GM21390 (cell line): Measurements from ENCODE around the gene FOSL1.

Experiments
- ATAC-seq: cut with Tn5 transposase; IDR thresholded peaks from one replicate; pipeline ENCODE4 v1.9.1; 2021; ENCODE audit not compliant: unreplicated experiment

The FOSL1 gene

DNA sequence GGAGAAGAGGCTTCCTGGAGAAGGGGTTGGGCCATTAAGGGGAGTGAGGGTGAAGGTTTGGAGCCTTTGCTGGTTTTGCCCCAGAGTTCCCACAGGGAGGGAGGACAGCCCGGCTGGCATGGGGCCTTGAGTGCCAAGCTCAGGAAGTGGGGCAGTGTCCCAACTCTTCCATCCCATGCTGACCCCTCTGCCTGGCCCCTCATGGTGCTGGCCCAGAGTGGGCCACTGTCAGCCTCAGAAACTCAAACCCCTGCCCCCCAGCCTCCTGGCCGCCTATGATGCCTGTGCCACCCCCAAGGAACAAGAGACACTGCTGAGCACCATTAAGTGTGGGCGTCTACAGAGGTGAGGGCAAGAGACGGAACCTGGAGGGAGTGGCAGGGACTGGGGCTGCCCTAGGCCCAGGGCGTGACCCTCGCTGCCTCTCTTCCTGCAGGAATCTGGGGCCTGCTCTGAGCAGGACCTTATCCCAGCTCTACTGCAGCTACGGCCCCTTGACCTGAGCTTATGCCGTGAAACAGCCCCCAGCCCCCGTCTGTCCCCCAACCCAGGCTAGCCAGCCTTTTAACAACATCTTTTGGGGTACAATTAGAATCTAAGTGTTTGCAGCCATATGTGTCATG, 34.5 kb downstream of the FOSL1 start:
- ATAC-seq, result no peak

DNA sequence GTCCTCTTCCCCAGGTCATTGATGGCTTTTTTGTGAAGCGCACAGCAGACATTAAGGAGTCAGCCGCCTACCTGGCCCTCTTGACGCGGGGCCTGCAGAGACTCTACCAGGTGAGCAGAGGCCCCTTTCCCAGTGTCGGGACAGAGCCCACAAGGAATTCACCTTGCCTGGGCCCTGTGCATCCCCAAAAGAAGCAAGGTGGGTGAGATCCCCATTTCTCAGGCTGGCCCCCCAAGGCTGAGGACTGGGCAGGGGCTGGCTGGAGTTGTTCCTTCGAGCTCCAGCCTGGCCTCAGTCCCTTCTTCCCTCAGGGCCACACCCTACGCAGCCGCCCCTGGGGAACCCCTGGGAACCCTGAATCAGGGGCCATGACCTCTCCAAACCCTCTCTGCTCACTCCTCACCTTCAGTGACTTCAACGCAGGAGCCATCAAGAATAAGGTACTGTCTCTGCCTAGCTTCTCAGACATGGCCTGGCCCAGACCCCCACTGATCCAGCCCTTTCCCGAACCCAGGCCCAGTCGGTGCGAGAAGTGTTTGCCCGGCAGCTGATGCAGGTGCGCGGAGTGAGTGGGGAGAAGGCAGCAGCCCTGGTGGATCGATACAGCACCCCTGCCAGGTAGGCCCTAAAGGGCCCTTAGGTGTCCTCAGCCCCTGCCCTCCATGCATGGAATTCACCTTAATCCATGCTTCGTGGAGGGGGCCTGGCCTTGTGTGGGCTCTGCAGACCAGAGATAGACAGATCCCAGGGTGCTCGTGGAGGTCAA, 35.3 kb downstream of the FOSL1 start:
- no peak for ATAC-seq

DNA sequence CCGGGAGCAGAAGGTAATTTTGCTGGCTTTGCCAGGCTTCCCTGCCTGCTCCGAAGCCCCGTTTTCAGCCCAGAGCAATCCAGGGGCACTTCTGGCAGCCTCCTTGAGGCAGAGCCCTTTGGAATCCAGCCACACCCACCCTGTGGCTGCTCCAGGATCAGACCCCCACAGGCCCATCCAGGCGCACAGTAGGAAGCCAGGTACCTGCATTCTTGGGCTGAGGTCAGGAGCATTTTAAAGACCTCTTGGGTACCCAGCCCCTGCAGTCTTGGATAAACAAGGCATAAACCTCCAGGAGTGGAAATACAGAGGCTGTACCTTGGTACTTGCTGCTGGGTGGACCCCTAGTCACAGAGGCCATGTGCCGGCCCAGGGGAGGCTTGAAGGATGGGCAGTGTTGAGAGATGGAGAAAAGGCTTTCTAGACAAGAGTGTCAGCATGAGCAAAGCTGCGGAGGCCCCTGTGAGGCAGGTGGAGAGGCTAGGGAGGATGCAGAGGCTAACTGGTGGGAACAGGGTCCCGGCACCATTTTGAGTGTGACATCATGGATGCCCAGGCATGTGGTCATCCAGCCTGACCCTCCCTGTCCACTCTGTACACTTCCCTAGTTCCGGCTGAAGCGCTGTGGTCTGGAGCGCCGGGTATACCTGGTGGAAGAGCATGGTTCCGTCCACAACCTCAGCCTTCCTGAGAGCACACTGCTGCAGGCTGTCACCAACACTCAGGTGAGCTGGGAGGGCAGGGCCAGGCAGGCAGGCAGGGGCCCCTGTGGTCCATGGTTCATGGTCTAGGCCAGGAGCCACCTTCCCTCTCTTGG, 36.1 kb downstream of the FOSL1 start:
- ATAC-seq, result no peak

DNA sequence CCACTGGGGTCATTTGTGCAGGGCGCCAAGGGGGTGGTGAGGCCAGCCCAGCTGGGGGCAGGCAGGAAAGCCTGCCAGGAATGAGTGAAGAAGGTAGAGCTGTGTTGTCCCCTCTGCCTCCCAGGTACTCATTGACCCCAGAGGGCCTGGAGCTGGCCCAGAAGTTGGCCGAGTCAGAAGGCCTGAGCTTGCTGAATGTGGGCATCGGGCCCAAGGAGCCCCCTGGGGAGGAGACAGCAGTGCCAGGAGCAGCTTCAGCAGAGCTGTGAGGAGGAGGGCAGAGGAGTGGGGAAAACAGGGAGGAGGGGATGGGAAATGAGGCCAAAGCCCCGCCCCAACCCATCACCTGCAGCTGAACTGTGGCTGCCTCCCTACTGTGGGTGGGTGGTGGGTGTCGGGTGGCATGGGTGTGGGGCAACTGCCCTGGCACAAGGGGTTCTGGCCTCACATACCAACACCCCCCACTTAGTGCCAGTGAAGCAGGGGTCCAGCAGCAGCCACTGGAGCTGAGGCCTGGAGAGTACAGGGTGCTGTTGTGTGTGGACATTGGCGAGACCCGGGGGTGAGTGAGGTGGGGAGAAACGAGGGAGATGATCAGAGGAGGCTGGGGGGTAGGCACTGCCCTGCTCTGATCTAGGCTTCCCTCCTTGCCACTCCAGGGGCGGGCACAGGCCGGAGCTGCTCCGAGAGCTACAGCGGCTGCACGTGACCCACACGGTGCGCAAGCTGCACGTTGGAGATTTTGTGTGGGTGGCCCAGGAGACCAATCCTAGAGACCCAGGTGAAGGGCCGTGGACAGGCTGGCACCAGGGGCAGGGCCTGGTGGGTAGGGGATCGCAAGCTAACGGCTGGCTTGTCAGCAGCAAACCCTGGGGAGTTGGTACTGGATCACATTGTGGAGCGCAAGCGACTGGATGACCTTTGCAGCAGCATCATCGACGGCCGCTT, 37.0 kb downstream of the FOSL1 start:
- ATAC-seq, result no peak

DNA sequence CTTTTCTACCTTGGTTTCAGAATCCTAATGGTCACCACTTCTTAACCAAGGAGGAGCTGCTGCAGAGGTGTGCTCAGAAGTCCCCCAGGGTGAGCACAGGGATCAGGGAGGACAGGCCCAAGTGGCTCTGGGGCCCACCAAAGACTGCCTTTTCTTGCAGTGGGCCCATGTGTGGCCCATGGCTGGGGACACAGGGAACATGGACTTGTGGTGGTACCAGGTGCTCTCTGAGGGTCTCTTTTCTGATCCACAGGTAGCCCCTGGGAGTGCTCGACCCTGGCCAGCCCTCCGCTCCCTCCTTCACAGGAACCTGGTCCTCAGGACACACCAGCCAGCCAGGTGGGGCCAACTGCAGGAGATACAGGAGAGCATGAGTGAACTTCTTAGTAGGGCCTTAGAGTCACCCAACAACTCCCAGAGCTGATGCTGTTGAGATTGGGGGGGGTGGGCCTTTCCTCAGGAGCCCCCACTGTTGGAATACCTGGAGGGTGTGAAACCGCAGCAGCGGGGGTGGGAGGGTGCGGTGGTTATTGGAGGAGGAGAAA, 37.9 kb downstream of the FOSL1 start:
- ATAC-seq, result no peak

DNA sequence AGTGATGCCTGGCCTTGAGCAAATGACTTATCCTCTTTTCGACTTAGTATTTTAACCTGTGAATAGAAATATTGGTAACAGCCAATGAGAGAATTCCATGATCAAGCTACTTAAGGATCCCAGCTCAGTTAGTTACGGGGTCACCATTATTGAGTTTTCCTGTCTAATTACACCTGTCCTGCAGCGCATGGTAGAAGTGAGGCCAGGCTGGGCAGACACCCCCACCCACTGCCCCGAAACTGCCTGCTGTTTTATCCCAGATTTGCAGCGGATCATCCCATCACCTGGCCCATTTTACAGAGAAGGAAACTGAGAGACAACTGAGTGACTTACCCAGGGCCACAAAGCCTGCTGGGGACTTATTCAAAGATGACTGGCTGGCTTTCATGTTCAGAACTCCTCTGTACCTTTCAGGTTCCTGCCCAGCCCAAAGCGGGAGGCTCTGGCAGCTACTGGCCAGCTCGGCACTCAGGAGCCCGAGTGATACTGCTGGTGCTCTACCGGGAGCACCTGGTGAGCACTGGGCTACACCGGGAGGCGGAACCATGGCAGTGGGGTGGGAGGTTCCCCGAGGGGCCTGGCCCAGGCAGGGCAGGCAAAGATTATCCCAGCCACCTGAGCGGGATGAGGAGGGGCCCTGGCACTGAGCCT, 38.5 kb downstream of the FOSL1 start:
- ATAC-seq, result no peak

DNA sequence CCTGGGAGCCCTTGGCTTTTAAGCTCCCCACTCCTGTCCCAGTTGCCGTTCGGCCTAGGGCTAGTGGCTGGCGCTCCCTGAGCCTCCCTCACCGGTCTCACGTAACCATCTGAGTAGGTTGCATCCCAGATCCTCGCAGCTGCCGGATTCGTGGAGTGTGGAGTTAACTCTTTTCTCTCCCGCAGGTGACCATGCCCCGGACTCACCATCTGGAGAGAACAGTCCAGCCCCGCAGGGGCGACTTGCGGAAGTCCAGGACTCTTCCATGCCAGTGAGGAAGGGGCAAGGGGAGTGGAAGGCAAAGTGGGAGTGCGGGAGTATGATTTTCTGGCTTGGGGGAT, 39.1 kb downstream of the FOSL1 start:
- no peak for ATAC-seq

DNA sequence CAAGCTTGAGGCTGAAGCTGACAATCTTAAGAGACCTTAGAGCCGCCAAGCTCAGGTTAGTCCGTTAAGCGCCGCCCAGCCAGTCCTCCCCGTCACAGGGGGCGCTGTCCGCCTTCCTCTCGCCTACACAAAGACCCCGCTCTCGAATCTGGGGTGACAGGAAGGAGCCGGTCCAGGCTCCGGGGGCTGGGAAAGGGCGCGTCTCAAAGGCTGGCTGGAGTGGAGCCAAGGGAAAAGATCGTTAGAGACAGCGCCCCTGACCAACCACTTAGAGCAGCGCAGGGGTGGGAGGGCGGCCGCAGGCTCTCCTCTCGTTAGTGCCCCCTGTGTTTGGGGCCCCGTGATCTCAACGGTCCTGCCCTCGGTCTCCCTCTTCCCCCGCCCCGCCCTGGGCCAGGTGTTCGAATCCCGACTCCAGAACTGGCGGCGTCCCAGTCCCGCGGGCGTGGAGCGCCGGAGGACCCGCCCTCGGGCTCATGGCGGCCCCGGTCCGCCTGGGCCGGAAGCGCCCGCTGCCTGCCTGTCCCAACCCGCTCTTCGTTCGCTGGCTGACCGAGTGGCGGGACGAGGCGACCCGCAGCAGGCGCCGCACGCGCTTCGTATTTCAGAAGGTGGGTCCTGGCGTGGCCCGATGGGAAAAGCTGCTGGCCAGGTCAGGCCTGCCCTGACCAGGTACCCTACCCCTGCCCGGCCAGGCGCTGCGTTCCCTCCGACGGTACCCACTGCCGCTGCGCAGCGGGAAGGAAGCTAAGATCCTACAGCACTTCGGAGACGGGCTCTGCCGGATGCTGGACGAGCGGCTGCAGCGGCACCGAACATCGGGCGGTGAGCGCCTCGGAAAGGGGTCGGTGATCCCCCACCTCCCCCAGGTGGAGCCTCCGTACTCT, 39.7 kb downstream of the FOSL1 start, which contains the start of gene MUS81:
Gene MUS81, plus strand, starts transcription at position 156 of the 887 bp plus-strand sequence. Its CDS starts 321 bp downstream, at position 477.
- peak; percentile 33 for ATAC-seq

DNA sequence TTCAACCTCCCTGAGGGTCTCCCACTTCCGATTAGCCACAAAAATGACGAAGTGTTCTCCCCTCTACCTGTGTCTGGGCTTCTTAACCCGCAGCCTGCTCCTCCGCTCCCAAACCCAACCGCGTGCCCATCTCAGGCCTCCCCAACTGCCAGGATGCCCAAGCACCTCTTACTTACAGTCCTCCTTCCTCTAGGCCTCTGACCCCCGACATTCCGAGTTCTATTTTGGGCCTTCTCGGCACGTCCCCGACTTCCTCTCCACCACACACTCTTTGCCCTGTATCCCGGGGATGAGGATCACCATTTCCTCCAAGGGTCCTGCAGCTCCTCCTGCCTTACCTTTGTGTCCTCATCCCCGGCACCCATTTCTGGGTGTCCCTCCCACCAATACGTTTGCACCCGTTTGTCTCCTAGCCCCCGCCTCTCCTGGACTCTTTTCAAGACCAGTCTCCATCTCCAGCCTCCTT, 40.3 kb downstream of the FOSL1 start:
- no peak for ATAC-seq

DNA sequence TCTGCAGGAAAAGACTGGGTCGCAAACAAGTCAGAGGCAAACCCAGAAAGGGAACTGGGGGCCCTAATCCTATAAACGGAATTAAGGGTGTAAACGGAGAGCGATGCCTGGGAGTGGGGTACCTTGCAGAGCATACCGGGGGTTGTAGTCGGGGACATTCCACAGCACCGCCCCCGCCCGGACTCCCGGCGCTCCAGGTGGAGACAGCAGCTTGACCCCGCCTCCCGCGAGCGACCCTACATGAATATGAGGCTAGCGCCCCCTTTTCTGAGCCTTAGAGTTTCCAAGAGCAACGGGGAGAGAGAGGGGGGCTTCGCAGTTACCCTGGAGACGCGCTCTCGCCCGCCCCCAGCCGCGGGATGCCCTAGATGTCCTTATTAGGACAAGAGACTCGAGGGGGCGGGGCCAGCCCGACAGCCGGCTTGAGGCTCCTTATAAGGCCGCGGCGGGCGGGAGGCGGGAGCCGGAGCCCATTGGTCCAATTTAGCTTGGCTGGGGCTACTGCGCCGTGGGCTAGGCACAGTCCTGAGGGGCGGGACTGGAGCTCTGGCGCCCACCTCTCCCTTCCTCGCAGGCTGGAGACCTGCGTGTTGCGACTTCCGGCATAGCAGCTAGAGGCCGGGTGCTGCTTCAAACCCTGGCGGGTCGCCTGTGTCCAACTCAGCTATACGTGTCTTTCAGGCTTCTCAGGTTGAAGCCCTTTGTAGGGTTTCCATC, 40.9 kb downstream of the FOSL1 start:
- ATAC-seq, result peak; percentile 42

DNA sequence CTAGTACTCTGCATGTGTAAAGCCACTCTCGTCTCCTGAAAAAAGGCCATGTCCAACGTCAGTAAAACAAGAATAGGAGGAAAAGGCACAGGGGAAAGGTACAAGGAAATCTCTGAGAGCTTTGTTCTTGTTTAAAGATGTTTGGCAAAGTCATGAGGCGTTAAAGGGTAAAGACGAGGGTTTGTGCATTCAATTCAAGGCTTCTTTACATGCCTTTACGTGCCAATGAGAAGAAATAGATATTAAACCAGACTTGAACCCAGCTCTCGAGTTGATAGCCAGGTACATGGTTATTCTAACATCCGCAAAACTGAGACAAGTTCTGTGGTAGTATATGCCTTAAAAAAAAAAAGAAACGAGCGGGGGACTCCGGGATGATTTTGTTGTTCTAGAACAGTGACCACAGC, 41.5 kb downstream of the FOSL1 start:
- no peak for ATAC-seq

DNA sequence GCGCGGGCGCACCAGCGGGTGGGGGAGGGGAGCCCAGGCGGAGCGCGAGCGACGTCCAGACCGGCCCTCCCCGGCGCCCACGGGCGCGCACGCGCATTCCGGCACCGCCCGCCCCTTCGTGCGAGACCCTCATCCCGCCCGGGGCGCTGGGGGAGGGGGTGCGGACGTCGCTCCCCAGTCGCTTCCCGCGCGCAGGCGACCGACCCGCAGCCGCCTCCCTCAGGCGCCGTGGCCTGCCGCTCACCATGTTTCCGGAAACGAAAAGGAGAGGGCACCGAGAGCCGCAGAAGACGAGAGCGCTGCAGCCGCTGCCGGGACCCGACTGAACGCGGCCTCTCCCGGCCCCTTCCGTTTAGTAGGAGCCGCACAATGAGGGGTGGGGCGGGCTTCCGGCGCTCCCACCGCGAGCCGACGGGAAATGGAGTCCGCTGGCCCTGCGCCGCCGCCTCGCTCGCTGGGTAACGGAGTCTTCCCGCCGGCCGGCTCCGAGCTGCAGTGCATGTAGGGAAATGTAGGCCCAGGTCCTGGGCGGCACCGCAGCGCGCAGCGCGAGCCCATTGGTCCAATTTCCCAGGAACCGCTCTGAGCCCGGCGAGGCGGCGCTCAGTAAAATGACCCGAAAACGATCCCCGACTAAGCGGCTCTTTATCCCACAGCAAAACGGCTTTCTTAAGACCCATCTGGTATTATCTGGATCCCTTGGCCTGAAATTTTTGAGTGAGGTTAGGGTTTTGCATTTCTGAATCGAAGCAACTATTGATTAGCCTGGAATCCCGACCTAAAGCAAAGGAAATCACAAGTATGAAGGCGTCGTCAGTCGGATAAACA, 42.1 kb downstream of the FOSL1 start, which contains the start of gene CFL1:
Gene CFL1, minus strand, starts transcription at position 328 of the 828 bp plus-strand sequence. Its CDS starts 81 bp downstream, at position 247.
- ATAC-seq, result peak; percentile 48

DNA sequence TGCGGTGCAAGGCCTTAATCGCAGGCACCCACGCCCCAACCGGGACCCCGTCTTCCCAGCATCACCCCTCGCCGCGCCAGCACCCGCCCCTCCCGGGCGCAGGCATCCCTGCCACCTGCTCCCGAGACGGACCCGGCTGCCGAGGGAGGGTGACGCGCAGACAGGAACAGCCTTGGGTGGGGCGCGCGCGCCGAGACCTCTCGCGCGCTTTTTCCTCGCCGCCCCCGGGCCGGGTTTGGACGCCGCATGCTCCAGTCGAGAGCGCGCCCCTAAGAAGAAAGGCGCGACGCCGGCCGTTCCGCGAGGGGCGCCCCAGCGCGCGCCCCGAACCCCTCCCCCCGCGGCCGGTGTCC, 42.7 kb downstream of the FOSL1 start:
- ATAC-seq, result no peak

DNA sequence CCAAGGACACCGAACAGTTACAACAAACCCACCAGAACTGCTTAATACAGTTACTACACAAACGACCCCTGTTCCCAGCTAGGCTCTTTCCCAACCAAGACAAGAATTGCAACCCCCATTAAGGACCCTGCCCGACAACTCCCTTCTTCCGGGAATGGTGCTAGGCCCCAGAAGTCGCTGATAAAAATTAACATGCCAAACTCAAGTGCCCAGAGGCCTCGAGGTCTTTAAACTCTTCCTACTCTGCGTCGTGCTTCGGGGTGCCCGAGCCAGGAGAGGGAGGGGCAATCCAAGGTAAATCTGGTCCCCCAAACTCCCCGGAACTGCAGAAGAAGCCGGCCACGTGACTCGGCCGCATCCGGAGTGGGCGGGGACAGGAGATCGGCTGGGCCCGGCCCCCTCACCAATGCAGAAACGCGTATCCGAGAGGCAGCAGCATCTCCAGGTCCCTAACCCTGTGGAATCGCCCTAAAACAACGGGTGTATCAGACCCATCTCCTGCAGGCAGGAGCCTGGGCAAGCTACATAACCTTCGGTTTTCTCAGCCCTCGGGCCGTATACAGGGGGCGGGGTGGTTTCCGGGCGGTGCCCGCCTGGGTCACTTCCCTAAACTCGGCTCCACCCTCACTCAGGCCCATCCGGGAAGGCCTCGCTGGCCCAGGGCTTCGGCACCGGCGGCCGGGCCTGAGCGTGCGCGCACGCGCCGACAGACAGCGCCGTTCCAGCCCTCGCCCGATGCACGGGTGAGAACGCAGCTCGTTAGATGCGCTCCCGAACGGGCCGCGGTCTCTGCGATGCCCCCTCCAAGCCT, 43.3 kb downstream of the FOSL1 start:
- ATAC-seq, result no peak

DNA sequence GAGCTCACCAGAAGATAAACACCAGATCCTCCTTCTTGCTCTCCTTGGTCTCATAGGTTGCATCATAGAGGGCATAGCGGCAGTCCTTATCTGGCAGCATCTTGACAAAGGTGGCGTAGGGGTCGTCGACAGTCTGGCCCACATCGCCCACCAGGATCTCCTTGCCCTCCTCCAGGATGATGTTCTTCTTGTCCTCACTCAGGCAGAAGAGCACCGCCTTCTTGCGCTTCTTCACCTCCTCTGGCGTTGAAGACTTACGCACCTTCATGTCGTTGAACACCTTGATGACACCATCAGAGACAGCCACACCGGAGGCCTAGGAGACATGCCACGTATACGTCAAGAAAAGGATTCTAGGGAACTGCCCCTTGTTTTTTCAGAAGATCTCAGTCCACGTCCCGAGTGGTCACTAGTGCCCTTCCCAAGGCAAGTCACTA, 44.2 kb downstream of the FOSL1 start:
- ATAC-seq, result no peak
